Astrocyte of the spinal cord (primary cell): ENCODE measurements around the gene P3H2.
A peak's percentile ranks its signal among the peaks of the same experiment; 100 is the strongest.

Experiments used
- DNase-seq: peaks from one replicate; pipeline ENCODE4 v3.0.0; 2011; ENCODE audit warnings: low read depth, low spot score
- H3K4me3 ChIP-seq: 2 replicates; pipeline ENCODE4 v1.5.1; 2011; ENCODE audit warnings: low read depth, mild to moderate bottlenecking, low read length, moderate library complexity
- in situ Hi-C: cut with HindIII; loops from 2 replicates; pipeline ENCODE4 v1.10.0; 2017; ENCODE audit warnings: low sequenced_read_pairs
- TF ChIP-seq, protein P1 (sequence below): IDR thresholded peaks from 2 replicates; pipeline ENCODE4 v1.5.1; 2012; ENCODE audit warnings: low read depth, mild to moderate bottlenecking, low read length, inconsistent platforms

P3H2 gene

GRCh38 chr3:189947948-189948723, 172.6 kb downstream of the P3H2 start:
- peak; percentile 50 for DNase-seq
- in situ Hi-C loops: no loop called here
- TF ChIP-seq, protein P1, sequence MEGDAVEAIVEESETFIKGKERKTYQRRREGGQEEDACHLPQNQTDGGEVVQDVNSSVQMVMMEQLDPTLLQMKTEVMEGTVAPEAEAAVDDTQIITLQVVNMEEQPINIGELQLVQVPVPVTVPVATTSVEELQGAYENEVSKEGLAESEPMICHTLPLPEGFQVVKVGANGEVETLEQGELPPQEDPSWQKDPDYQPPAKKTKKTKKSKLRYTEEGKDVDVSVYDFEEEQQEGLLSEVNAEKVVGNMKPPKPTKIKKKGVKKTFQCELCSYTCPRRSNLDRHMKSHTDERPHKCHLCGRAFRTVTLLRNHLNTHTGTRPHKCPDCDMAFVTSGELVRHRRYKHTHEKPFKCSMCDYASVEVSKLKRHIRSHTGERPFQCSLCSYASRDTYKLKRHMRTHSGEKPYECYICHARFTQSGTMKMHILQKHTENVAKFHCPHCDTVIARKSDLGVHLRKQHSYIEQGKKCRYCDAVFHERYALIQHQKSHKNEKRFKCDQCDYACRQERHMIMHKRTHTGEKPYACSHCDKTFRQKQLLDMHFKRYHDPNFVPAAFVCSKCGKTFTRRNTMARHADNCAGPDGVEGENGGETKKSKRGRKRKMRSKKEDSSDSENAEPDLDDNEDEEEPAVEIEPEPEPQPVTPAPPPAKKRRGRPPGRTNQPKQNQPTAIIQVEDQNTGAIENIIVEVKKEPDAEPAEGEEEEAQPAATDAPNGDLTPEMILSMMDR: peak; percentile 59
- no peak overlapping the region for H3K4me3 ChIP-seq

GRCh38 chr3:189947068-189947467, 173.6 kb downstream of the P3H2 start:
- DNase-seq: no peak
- in situ Hi-C loops: no loop called here
- TF ChIP-seq, protein P1: no peak
- no peak overlapping the region for H3K4me3 ChIP-seq

DNA sequence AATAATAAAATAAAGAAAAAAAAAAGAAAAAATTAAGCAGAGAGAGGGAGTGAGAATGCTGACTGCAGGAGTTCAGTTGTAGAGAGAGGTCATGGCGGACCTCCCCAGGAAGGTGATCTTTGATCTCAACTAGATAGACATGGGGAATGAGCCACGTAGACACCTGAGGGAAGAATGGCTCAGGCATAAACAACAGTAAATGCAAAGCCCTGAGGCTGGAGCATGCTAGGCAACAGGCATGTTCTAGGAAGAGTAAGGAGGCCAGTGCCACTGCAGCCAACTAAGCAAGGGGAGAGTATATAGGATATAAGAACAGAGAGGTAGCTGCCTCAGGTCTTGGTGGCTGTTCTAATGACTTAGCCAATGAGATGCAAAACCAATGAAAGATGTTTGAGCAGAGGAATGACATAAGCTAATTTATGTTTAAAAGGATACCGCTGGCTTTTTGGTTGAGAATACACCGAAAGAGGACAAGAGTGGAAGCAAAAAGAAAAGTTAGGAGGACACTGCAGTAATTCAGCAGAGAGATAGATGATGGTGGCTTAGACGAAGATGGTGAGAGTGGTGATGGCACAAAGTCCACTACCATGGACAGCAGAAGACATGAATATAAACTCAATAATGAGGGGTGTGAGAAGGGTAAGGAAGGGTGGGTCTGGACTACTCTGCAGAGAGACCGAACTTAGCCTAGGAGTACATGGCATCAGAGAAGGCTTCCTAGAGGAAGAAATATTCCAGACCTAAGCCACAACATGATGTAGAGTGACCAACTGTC, 174.6 kb downstream of the P3H2 start:
- no peak for DNase-seq
- no peak overlapping the region for H3K4me3 ChIP-seq
- in situ Hi-C loops: no loop called here
- TF ChIP-seq, protein P1: no peak

- no peak for DNase-seq
- in situ Hi-C loops: no loop called here
- TF ChIP-seq, protein P1: no peak
These were observed 176.2 kb downstream of the P3H2 start for GRCh38 chr3:189944285-189945145.

DNA sequence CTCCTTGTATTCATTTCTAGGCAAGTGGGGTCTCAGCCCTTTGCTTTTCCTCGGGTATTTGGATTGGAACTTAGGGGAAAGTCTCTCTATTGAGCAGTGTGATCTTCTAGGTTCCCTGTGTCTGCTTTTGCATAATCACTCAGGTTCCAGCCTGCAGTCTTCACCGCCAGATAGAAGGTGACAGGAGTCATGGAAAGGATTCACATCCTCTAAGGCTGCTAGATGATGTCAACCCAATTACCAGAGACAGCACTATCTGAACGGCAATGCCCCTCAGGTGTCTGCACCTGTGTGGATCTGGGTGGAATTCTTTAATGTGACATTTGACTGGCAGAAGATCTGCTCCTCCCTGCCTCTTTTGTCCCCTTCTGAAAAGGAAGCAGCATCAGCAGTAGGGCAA, 177.7 kb downstream of the P3H2 start:
- in situ Hi-C loops: no loop called here
- DNase-seq: no peak
- TF ChIP-seq, protein P1: no peak
- no peak overlapping the region for H3K4me3 ChIP-seq

More at GRCh38 chr3:189944285-189945145, 176.2 kb downstream of the P3H2 start:
- no peak overlapping the region for H3K4me3 ChIP-seq

GRCh38 chr3:189941679-189942078, 179.0 kb downstream of the P3H2 start:
- peak; percentile 74 for DNase-seq
- no peak overlapping the region for H3K4me3 ChIP-seq
- TF ChIP-seq, protein P1: no peak
- in situ Hi-C loops: no loop called here
